WTC11 (cell line): Measurements from ENCODE around the gene GID4. TPM values are rescaled to one million over a fixed set of nuclear protein-coding genes. Genes with fewer than 3 reads are reported as not detected.

Experiments
- ATAC-seq: fragments of 200-7000 bp; cut with Tn5 transposase; 2 replicates; pipeline ENCODE4 v1.10.0; 2021; ENCODE audit warnings: mild to moderate bottlenecking, moderate library complexity
- CTCF ChIA-PET: fragments of 300-600 bp; sonication (Branson Sonifier 250); formaldehyde crosslinking; loops from one replicate; lab custom pipeline; 2021; ENCODE audit warnings: antibody characterized with exemption; lab: Charles Lee
- POLR2A ChIA-PET: fragments of 350-600 bp; sonication (Branson Sonifier 250); formaldehyde crosslinking; loops from one replicate; lab custom pipeline; 2021; ENCODE audit warnings: antibody characterized with exemption; lab: Charles Lee
- DNase-seq: peaks from one replicate; pipeline ENCODE4 v3.0.0; 2021; ENCODE audit warnings: low spot score
- H3K27ac Mint-ChIP-seq: 2 replicates; pipeline ENCODE4 v1.8.0; 2021; ENCODE audit warnings: mixed read lengths
- H3K27me3 Mint-ChIP-seq: 2 replicates; pipeline ENCODE4 v1.8.0; 2021; ENCODE audit warnings: low read depth, mild to moderate bottlenecking, moderate library complexity, mixed read lengths
- H3K36me3 Mint-ChIP-seq: 2 replicates; pipeline ENCODE4 v1.8.0; 2021; ENCODE audit warnings: mixed read lengths
- H3K4me1 Mint-ChIP-seq: 2 replicates; pipeline ENCODE4 v1.8.0; 2022; ENCODE audit warnings: mixed read lengths
- H3K4me3 Mint-ChIP-seq: 2 replicates; pipeline ENCODE4 v1.8.0; 2021; ENCODE audit warnings: mild to moderate bottlenecking, moderate library complexity, mixed read lengths
- H3K9me3 Mint-ChIP-seq: 2 replicates; pipeline ENCODE4 v1.8.0; 2021; ENCODE audit warnings: mixed read lengths
- ESRRA ChIP-seq: sonication (generic); formaldehyde crosslinking; IDR thresholded peaks from 2 replicates; pipeline ENCODE4 v1.8.1; 2022; ENCODE audit warnings: mild to moderate bottlenecking, missing genetic modification reagents, borderline replicate concordance
- ETV6 ChIP-seq: sonication (generic); formaldehyde crosslinking; IDR thresholded peaks from 2 replicates; pipeline ENCODE4 v1.8.1; 2022; ENCODE audit warnings: mild to moderate bottlenecking, missing genetic modification reagents
- JUN ChIP-seq: sonication (generic); formaldehyde crosslinking; IDR thresholded peaks from 2 replicates; pipeline ENCODE4 v1.8.0; 2023; ENCODE audit warnings: mild to moderate bottlenecking, missing genetic modification reagents
- RORB ChIP-seq: fragments of 250-450 bp; sonication (Bioruptor Pico); IDR thresholded peaks from 2 replicates; pipeline ENCODE4 v1.9.0; 2021; ENCODE audit warnings: mild to moderate bottlenecking
- TCF7 ChIP-seq: sonication (generic); formaldehyde crosslinking; IDR thresholded peaks from 2 replicates; pipeline ENCODE4 v1.8.0; 2022; ENCODE audit warnings: mild to moderate bottlenecking, low read depth, missing genetic modification reagents, moderate library complexity
- ZNF121 ChIP-seq: sonication (generic); formaldehyde crosslinking; IDR thresholded peaks from 2 replicates; pipeline ENCODE4 v1.8.0; 2023; ENCODE audit warnings: missing genetic modification reagents
- ZNF138 ChIP-seq: sonication (generic); formaldehyde crosslinking; conservative IDR thresholded peaks from 2 replicates; pipeline ENCODE4 v1.8.1; 2022; ENCODE audit warnings: mild to moderate bottlenecking, moderate library complexity, missing genetic modification reagents
- ZNF317 ChIP-seq: sonication (generic); formaldehyde crosslinking; IDR thresholded peaks from 2 replicates; pipeline ENCODE4 v1.8.1; 2023; ENCODE audit warnings: low read depth, mild to moderate bottlenecking, moderate library complexity, missing genetic modification reagents, borderline replicate concordance
- ZNF671 ChIP-seq: fragments of 250-450 bp; sonication (Bioruptor Pico); IDR thresholded peaks from 2 replicates; pipeline ENCODE4 v1.8.0; 2021; ENCODE audit warnings: mild to moderate bottlenecking
- total RNA-seq: library from RNA; stranded (reverse); gene quantifications from 3 replicates; pipeline ENCODE4 v1.2.3, GENCODE V29; 2021
- TF ChIP-seq, protein P1 (sequence below): sonication (generic); formaldehyde crosslinking; IDR thresholded peaks from 2 replicates; pipeline ENCODE4 v1.8.0; 2022; ENCODE audit warnings: mild to moderate bottlenecking, missing genetic modification reagents
- TF ChIP-seq, protein P2 (sequence below): sonication (generic); formaldehyde crosslinking; IDR thresholded peaks from 2 replicates; pipeline ENCODE4 v1.8.0; 2023; ENCODE audit warnings: missing genetic modification reagents
- TF ChIP-seq, protein P3 (sequence below): sonication (generic); formaldehyde crosslinking; IDR thresholded peaks from 2 replicates; pipeline ENCODE4 v1.8.1; 2022; ENCODE audit warnings: low read depth, missing genetic modification reagents, borderline replicate concordance
- TF ChIP-seq, protein P4 (sequence below): sonication (generic); formaldehyde crosslinking; IDR thresholded peaks from 2 replicates; pipeline ENCODE4 v1.8.0; 2022; ENCODE audit warnings: mild to moderate bottlenecking, missing genetic modification reagents
- TF ChIP-seq, protein P5 (sequence below): fragments of 250-450 bp; sonication (Bioruptor Pico); IDR thresholded peaks from 2 replicates; pipeline ENCODE4 v1.9.0; 2021; ENCODE audit warnings: moderate library complexity, mild to moderate bottlenecking, inconsistent platforms, borderline replicate concordance
- TF ChIP-seq, protein P6 (sequence below): sonication (generic); formaldehyde crosslinking; IDR thresholded peaks from 2 replicates; pipeline ENCODE4 v1.8.1; 2023; ENCODE audit warnings: mild to moderate bottlenecking, missing genetic modification reagents, moderate library complexity
- TF ChIP-seq, protein P7 (sequence below): sonication (generic); formaldehyde crosslinking; IDR thresholded peaks from 2 replicates; pipeline ENCODE4 v1.8.1; 2023; ENCODE audit warnings: mild to moderate bottlenecking, missing genetic modification reagents
- TF ChIP-seq, protein P8 (sequence below): sonication (generic); formaldehyde crosslinking; IDR thresholded peaks from 2 replicates; pipeline ENCODE4 v1.8.0; 2023; ENCODE audit warnings: mild to moderate bottlenecking, missing genetic modification reagents
- TF ChIP-seq, protein P9 (sequence below): sonication (generic); formaldehyde crosslinking; IDR thresholded peaks from 2 replicates; pipeline ENCODE4 v1.8.1; 2023; ENCODE audit warnings: mild to moderate bottlenecking, missing genetic modification reagents, moderate library complexity
- TF ChIP-seq, protein P10 (sequence below): sonication (generic); formaldehyde crosslinking; IDR thresholded peaks from 2 replicates; pipeline ENCODE4 v1.8.1; 2022; ENCODE audit warnings: mild to moderate bottlenecking, moderate library complexity, missing genetic modification reagents

Gene GID4
- total RNA-seq, 1 experiment from 2014 or later, result 16.0 TPM

DNA sequence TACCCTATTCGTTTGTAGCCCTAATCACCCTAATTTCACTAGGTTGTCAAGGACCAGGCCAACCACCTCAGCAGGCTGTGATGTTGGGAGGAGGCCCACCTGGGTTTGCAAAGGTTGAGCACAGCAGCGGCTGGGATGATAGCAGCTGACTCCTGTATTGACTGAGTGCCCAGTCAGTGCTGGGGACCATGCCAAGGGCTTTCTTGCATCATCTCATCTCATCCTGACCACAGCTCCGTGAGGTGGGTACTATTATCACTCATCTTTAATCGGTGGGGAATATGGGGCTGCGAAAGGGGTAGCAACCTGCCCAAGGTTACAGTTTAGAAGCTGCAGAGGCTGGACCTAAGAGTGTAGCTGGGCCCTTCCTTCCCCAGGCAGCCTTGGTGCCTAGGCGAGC is 11.9 kb upstream of the GID4 start:
- CTCF ChIA-PET, result no interaction called here
- TF ChIP-seq JUN (CRISPR knock-in tag) (no peak), ETV6 (CRISPR knock-in tag) (no peak), ESRRA (CRISPR knock-in tag) (no peak), ZNF671 (CRISPR knock-in tag) (no peak), ZNF317 (CRISPR knock-in tag) (no peak), TCF7 (no peak), ZNF138 (CRISPR knock-in tag) (no peak), ZNF121 (no peak)
- TF ChIP-seq, protein P1, sequence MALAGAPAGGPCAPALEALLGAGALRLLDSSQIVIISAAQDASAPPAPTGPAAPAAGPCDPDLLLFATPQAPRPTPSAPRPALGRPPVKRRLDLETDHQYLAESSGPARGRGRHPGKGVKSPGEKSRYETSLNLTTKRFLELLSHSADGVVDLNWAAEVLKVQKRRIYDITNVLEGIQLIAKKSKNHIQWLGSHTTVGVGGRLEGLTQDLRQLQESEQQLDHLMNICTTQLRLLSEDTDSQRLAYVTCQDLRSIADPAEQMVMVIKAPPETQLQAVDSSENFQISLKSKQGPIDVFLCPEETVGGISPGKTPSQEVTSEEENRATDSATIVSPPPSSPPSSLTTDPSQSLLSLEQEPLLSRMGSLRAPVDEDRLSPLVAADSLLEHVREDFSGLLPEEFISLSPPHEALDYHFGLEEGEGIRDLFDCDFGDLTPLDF (CRISPR knock-in tag), result no peak
- TF ChIP-seq, protein P2, sequence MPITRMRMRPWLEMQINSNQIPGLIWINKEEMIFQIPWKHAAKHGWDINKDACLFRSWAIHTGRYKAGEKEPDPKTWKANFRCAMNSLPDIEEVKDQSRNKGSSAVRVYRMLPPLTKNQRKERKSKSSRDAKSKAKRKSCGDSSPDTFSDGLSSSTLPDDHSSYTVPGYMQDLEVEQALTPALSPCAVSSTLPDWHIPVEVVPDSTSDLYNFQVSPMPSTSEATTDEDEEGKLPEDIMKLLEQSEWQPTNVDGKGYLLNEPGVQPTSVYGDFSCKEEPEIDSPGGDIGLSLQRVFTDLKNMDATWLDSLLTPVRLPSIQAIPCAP (CRISPR knock-in tag), result no peak
- TF ChIP-seq, protein P3, sequence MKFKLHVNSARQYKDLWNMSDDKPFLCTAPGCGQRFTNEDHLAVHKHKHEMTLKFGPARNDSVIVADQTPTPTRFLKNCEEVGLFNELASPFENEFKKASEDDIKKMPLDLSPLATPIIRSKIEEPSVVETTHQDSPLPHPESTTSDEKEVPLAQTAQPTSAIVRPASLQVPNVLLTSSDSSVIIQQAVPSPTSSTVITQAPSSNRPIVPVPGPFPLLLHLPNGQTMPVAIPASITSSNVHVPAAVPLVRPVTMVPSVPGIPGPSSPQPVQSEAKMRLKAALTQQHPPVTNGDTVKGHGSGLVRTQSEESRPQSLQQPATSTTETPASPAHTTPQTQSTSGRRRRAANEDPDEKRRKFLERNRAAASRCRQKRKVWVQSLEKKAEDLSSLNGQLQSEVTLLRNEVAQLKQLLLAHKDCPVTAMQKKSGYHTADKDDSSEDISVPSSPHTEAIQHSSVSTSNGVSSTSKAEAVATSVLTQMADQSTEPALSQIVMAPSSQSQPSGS (CRISPR knock-in tag), result no peak
- TF ChIP-seq, protein P4, sequence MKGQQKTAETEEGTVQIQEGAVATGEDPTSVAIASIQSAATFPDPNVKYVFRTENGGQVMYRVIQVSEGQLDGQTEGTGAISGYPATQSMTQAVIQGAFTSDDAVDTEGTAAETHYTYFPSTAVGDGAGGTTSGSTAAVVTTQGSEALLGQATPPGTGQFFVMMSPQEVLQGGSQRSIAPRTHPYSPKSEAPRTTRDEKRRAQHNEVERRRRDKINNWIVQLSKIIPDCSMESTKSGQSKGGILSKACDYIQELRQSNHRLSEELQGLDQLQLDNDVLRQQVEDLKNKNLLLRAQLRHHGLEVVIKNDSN, result no peak
- TF ChIP-seq, protein P5, sequence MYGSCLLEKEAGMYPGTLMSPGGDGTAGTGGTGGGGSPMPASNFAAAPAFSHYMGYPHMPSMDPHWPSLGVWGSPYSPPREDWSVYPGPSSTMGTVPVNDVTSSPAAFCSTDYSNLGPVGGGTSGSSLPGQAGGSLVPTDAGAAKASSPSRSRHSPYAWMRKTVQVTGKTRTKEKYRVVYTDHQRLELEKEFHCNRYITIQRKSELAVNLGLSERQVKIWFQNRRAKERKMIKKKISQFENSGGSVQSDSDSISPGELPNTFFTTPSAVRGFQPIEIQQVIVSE (CRISPR knock-in tag), result no peak
- TF ChIP-seq, protein P6, sequence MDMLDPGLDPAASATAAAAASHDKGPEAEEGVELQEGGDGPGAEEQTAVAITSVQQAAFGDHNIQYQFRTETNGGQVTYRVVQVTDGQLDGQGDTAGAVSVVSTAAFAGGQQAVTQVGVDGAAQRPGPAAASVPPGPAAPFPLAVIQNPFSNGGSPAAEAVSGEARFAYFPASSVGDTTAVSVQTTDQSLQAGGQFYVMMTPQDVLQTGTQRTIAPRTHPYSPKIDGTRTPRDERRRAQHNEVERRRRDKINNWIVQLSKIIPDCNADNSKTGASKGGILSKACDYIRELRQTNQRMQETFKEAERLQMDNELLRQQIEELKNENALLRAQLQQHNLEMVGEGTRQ (CRISPR knock-in tag), result no peak
- TF ChIP-seq, protein P7, sequence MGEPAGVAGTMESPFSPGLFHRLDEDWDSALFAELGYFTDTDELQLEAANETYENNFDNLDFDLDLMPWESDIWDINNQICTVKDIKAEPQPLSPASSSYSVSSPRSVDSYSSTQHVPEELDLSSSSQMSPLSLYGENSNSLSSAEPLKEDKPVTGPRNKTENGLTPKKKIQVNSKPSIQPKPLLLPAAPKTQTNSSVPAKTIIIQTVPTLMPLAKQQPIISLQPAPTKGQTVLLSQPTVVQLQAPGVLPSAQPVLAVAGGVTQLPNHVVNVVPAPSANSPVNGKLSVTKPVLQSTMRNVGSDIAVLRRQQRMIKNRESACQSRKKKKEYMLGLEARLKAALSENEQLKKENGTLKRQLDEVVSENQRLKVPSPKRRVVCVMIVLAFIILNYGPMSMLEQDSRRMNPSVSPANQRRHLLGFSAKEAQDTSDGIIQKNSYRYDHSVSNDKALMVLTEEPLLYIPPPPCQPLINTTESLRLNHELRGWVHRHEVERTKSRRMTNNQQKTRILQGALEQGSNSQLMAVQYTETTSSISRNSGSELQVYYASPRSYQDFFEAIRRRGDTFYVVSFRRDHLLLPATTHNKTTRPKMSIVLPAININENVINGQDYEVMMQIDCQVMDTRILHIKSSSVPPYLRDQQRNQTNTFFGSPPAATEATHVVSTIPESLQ, result no peak
- TF ChIP-seq, all 79 proteins: peak for 0
- POLR2A ChIA-PET, result no interaction called here
- no peaks in the 10 kb centered on the region for H3K9me3 Mint-ChIP-seq
- no peak for DNase-seq
- no peak for ATAC-seq
- no peaks in the 10 kb centered on the region for H3K4me1 Mint-ChIP-seq
- H3K36me3 Mint-ChIP-seq, result no peaks in the 10 kb centered on the region
- no peak overlapping the region for H3K4me3 Mint-ChIP-seq
- H3K27ac Mint-ChIP-seq, result no peak overlapping the region
- no peaks in the 10 kb centered on the region for H3K27me3 Mint-ChIP-seq

DNA sequence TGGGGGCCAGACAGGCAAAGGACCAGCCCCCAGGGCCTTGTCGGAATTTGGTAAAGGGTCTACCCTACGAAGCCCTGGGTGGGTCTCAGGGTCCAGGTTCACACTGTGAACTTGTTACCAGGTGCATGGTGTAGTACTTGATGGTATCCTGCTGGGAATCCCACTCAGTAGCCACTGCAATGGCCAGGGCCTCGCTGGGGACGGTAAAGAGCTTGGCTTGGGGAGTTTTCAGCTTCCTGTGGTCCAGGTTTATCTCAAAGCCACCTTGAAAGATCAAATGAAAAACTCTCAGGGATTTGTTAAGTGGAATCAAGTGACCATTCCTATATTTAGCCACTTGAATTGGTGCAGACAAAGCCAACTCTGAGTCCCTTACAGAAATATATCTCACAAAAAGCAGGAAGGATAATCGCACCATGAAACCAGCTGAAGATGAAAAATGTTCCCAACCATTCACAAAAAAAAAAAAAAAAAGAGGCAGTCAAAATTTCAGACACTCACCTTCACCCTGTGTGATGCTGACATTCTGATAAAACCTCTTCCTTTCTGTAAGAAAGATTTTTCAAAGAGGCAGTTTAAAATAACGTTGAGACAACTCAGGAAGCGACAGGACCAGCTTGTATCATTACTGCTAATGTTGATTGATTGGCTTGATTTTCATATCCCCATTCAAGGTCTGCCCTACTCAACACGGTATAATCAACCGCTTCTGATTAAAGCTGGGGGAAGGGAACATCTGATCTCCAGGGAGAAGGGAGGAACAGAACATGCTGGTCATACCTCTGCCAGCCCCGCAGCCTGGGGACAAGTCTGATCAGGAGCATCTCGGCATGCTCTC is 10.9 kb upstream of the GID4 start:
- no peaks in the 10 kb centered on the region for H3K27me3 Mint-ChIP-seq
- ChIA-PET CTCF (interaction anchor here (1.1 to 1.3 kb wide), 2 partner anchors 34 to 109 kb away, joined by 4 to 5 read pairs; no protein-coding TSS in a partner anchor), POLR2A (no interaction called here)
- H3K4me3 Mint-ChIP-seq, result no peak overlapping the region
- DNase-seq, result no peak
- H3K9me3 Mint-ChIP-seq, result no peaks in the 10 kb centered on the region
- H3K27ac Mint-ChIP-seq, result no peak overlapping the region
- H3K4me1 Mint-ChIP-seq, result no peaks in the 10 kb centered on the region
- ATAC-seq, result no peak
- H3K36me3 Mint-ChIP-seq, result no peaks in the 10 kb centered on the region
- TF ChIP-seq, protein P8, sequence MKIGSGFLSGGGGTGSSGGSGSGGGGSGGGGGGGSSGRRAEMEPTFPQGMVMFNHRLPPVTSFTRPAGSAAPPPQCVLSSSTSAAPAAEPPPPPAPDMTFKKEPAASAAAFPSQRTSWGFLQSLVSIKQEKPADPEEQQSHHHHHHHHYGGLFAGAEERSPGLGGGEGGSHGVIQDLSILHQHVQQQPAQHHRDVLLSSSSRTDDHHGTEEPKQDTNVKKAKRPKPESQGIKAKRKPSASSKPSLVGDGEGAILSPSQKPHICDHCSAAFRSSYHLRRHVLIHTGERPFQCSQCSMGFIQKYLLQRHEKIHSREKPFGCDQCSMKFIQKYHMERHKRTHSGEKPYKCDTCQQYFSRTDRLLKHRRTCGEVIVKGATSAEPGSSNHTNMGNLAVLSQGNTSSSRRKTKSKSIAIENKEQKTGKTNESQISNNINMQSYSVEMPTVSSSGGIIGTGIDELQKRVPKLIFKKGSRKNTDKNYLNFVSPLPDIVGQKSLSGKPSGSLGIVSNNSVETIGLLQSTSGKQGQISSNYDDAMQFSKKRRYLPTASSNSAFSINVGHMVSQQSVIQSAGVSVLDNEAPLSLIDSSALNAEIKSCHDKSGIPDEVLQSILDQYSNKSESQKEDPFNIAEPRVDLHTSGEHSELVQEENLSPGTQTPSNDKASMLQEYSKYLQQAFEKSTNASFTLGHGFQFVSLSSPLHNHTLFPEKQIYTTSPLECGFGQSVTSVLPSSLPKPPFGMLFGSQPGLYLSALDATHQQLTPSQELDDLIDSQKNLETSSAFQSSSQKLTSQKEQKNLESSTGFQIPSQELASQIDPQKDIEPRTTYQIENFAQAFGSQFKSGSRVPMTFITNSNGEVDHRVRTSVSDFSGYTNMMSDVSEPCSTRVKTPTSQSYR, result no peak
- TF ChIP-seq, protein P3 (CRISPR knock-in tag), result no peak
- TF ChIP-seq, protein P9, sequence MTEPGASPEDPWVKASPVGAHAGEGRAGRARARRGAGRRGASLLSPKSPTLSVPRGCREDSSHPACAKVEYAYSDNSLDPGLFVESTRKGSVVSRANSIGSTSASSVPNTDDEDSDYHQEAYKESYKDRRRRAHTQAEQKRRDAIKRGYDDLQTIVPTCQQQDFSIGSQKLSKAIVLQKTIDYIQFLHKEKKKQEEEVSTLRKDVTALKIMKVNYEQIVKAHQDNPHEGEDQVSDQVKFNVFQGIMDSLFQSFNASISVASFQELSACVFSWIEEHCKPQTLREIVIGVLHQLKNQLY (CRISPR knock-in tag), result no peak
- no peak for TF ChIP-seq RORB (CRISPR knock-in tag)
- TF ChIP-seq, protein P10, sequence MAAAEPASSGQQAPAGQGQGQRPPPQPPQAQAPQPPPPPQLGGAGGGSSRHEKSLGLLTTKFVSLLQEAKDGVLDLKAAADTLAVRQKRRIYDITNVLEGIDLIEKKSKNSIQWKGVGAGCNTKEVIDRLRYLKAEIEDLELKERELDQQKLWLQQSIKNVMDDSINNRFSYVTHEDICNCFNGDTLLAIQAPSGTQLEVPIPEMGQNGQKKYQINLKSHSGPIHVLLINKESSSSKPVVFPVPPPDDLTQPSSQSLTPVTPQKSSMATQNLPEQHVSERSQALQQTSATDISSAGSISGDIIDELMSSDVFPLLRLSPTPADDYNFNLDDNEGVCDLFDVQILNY, result no peak
